ENCODE measurements around the gene ARHGAP4.
A peak's percentile ranks its signal among the peaks of the same experiment; 100 is the strongest.

The ARHGAP4 gene

GRCh38 chrX:153903238-153903980, 22.7 kb downstream of the ARHGAP4 start:
- DNase-seq: no peak

- DNase-seq: no peak
These were observed 23.7 kb downstream of the ARHGAP4 start for GRCh38 chrX:153902385-153902784.

- DNase-seq: no peak
These were observed 24.3 kb downstream of the ARHGAP4 start for GRCh38 chrX:153901753-153902140.

GRCh38 chrX:153900831-153901752, 25.0 kb downstream of the ARHGAP4 start:
- peak; percentile 75 for DNase-seq

- DNase-seq: no peak
These were observed 28.2 kb downstream of the ARHGAP4 start for GRCh38 chrX:153897899-153898298.

- DNase-seq: no peak
These were observed 36.9 kb downstream of the ARHGAP4 start for GRCh38 chrX:153889123-153889522.

GRCh38 chrX:153888344-153888743, 37.7 kb downstream of the ARHGAP4 start:
- no peak for DNase-seq

GRCh38 chrX:153887385-153887784, 38.7 kb downstream of the ARHGAP4 start:
- DNase-seq: no peak

- no peak for DNase-seq
These were observed 39.1 kb downstream of the ARHGAP4 start for GRCh38 chrX:153886915-153887314.

- DNase-seq: no peak
These were observed 39.8 kb downstream of the ARHGAP4 start, which contains the start of gene L1CAM for GRCh38 chrX:153885968-153886903. Gene L1CAM (minus strand): TSS chrX:153886173. CDS start chrX:153875836, 10,337 bp downstream.

- DNase-seq: no peak
These were observed 40.8 kb downstream of the ARHGAP4 start for GRCh38 chrX:153885208-153885787.

GRCh38 chrX:153884590-153884989, 41.5 kb downstream of the ARHGAP4 start:
- DNase-seq: no peak

GRCh38 chrX:153884136-153884535, 41.9 kb downstream of the ARHGAP4 start:
- no peak for DNase-seq

- no peak for DNase-seq
These were observed 42.8 kb downstream of the ARHGAP4 start for GRCh38 chrX:153883163-153883843.

- DNase-seq: no peak
These were observed 43.5 kb downstream of the ARHGAP4 start for GRCh38 chrX:153882557-153882956.

- no peak for DNase-seq
These were observed 44.0 kb downstream of the ARHGAP4 start for GRCh38 chrX:153882086-153882498.

- DNase-seq: no peak
These were observed 44.8 kb downstream of the ARHGAP4 start for GRCh38 chrX:153881281-153881680.

GRCh38 chrX:153880440-153880815, 45.6 kb downstream of the ARHGAP4 start:
- DNase-seq: no peak

GRCh38 chrX:153879741-153880439, 46.2 kb downstream of the ARHGAP4 start:
- DNase-seq: no peak

- DNase-seq: no peak
These were observed 47.0 kb downstream of the ARHGAP4 start for GRCh38 chrX:153878969-153879653.
